ENCODE data around the gene POC1B.
A peak's percentile ranks its signal among the peaks of the same experiment; 100 is the strongest.

- TF ChIP-seq CTCF (conservative IDR thresholded peaks at IDR 0.05; ENCODE audit: low read depth, low read length) = peak; percentile 81
- TF ChIP-seq EZH2 (IDR thresholded peaks at IDR 0.05; ENCODE audit: borderline replicate concordance, low read depth, low read length, poor library complexity, severe bottlenecking) = no peak
Measured at GRCh38 chr12:89529738-89530137, 3.9 kb upstream of the POC1B start.

All from A673 (cell line).